Measurements from ENCODE around the gene TMEM237. TPM values are rescaled to one million over a fixed set of nuclear protein-coding genes. Genes with fewer than 3 reads are reported as not detected.
"Not testable (repeated sequence)": the region's sequence is repeated elsewhere in the genome, so short reads cannot be mapped to it uniquely, and the experiment has no call there.

The TMEM237 gene
- total and polyA plus RNA-seq, 2 donors (not counting 1 experiment from before 2014, with no cell fraction given): 23.8 to 64.1 TPM

DNA sequence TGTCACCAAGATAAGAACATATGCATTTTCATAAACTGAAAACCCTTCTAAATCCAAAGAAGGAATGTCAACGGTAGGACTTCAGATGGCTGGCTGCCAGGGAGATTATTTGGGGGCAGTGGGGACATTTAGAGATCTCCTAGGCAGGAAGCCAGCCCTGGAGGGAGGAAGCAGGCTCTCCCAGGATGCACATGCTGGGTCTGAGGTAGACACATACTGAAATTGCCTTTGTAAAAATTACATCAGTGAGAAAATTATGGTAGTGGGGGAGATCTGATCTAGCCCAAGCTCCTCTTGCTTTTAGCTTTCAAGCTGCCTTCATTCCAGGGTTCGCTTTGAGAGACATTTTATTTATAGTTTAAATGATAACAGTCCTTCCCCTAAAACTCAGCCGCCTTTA, 31.0 kb upstream of the TMEM237 start:
- Histone ChIP-seq H3K36me3 (ENCODE audit: control insufficient read depth, insufficient read depth, low read length) (no peaks in the 10 kb centered on the region), H4K20me1 (ENCODE audit: control insufficient read depth, extremely low read depth, insufficient read depth, low read length) (no peaks in the 10 kb centered on the region), H2AFZ (ENCODE audit: low read length) (no peak overlapping the region), H3K4me3 (replicated peaks in 1 of 4; ENCODE audit: control extremely low read depth in 1 of 4, insufficient read depth in 1 of 4, low read depth in 3 of 4, low read length in 4 of 4) (no peak overlapping the region), H3K9ac (ENCODE audit: insufficient read depth, low read length) (no peak overlapping the region), H3K27ac (ENCODE audit: insufficient read depth, low read length) (no peak overlapping the region), H3K4me1 (ENCODE audit: control insufficient read depth, extremely low read depth, insufficient read depth, low read length) (no peaks in the 10 kb centered on the region), H3K79me2 (ENCODE audit: control insufficient read depth, insufficient read depth, low read length) (no peaks in the 10 kb centered on the region), H3K27me3 (ENCODE audit: control insufficient read depth, insufficient read depth, low read length) (no peaks in the 10 kb centered on the region), H3K4me2 (ENCODE audit: extremely low read depth, insufficient read depth, low read length) (no peak overlapping the region), H3K9me3 (ENCODE audit: control insufficient read depth, insufficient read depth, low read depth, low read length) (no peaks in the 10 kb centered on the region)
- TF ChIP-seq, protein P1, sequence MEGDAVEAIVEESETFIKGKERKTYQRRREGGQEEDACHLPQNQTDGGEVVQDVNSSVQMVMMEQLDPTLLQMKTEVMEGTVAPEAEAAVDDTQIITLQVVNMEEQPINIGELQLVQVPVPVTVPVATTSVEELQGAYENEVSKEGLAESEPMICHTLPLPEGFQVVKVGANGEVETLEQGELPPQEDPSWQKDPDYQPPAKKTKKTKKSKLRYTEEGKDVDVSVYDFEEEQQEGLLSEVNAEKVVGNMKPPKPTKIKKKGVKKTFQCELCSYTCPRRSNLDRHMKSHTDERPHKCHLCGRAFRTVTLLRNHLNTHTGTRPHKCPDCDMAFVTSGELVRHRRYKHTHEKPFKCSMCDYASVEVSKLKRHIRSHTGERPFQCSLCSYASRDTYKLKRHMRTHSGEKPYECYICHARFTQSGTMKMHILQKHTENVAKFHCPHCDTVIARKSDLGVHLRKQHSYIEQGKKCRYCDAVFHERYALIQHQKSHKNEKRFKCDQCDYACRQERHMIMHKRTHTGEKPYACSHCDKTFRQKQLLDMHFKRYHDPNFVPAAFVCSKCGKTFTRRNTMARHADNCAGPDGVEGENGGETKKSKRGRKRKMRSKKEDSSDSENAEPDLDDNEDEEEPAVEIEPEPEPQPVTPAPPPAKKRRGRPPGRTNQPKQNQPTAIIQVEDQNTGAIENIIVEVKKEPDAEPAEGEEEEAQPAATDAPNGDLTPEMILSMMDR (conservative IDR thresholded peaks at IDR 0.05 in 1 of 2, IDR thresholded peaks at IDR 0.05 in 1 of 2; ENCODE audit: low read depth in 1 of 2, low read length in 2 of 2): no peak
- no peak for TF ChIP-seq EZH2 (IDR thresholded peaks at IDR 0.05; ENCODE audit: low read length, missing control alignments)
- DNase-seq (ENCODE audit: low read depth in 2 of 2): no peak

DNA sequence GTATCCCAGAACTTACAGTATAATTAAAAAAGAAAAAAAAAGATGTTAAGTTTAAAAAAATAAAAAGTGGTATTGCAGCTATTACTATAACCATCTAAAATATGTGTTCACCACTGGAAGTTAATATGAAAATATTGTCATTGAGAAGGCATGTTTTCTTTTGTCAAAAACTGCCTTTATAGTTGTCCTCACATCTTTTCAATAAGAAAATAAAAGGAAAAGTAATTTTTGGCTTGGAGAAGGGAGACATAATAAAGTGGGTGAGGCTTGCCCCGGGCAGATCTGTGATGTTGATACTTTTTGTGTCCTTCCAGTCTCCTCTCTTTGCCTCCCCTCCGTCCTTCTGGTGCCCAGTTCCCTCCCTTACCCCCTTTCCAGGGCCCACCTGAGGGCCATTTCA, 30.2 kb upstream of the TMEM237 start:
- H3K79me2 ChIP-seq (ENCODE audit: control insufficient read depth, insufficient read depth, low read length): no peaks in the 10 kb centered on the region
- no peak overlapping the region for H2AFZ ChIP-seq (ENCODE audit: low read length)
- no peaks in the 10 kb centered on the region for H3K4me1 ChIP-seq (ENCODE audit: control insufficient read depth, extremely low read depth, insufficient read depth, low read length)
- no peak for DNase-seq (ENCODE audit: low read depth in 2 of 2)
- no peaks in the 10 kb centered on the region for H3K27me3 ChIP-seq (ENCODE audit: control insufficient read depth, insufficient read depth, low read length)
- TF ChIP-seq EZH2 (IDR thresholded peaks at IDR 0.05; ENCODE audit: low read length, missing control alignments): no peak
- TF ChIP-seq, protein P1 (conservative IDR thresholded peaks at IDR 0.05 in 1 of 2, IDR thresholded peaks at IDR 0.05 in 1 of 2; ENCODE audit: low read depth in 1 of 2, low read length in 2 of 2): no peak
- no peak overlapping the region for H3K27ac ChIP-seq (ENCODE audit: insufficient read depth, low read length)
- no peaks in the 10 kb centered on the region for H3K36me3 ChIP-seq (ENCODE audit: control insufficient read depth, insufficient read depth, low read length)
- H3K4me3 ChIP-seq (replicated peaks in 1 of 4; ENCODE audit: control extremely low read depth in 1 of 4, insufficient read depth in 1 of 4, low read depth in 3 of 4, low read length in 4 of 4): no peak overlapping the region
- H3K9me3 ChIP-seq (ENCODE audit: control insufficient read depth, insufficient read depth, low read depth, low read length): no peaks in the 10 kb centered on the region
- no peak overlapping the region for H3K9ac ChIP-seq (ENCODE audit: insufficient read depth, low read length)
- H3K4me2 ChIP-seq (ENCODE audit: extremely low read depth, insufficient read depth, low read length): no peak overlapping the region
- H4K20me1 ChIP-seq (ENCODE audit: control insufficient read depth, extremely low read depth, insufficient read depth, low read length): no peaks in the 10 kb centered on the region

DNA sequence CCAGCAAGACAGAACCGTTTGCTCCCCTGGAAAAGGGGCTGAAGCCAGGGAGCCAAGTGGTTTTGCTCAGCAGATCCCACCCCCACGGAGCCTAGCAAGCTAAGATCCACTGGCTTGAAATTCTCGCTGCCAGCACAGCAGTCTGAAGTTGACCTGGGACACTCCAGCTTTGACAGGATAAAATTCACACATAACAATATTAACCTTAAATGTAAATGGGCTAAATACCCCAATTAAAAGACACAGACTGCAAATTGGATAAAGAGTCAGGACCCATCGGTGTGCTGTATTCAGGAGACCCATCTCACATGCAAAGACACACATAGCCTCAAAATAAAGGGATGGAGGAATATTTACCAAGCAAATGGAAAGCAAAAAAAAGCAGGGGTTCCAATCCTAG, 27.9 kb upstream of the TMEM237 start:
- not testable (repeated sequence) for H3K79me2 ChIP-seq (ENCODE audit: control insufficient read depth, insufficient read depth, low read length); DNase-seq (ENCODE audit: low read depth in 2 of 2); H3K27me3 ChIP-seq (ENCODE audit: control insufficient read depth, insufficient read depth, low read length); H3K4me1 ChIP-seq (ENCODE audit: control insufficient read depth, extremely low read depth, insufficient read depth, low read length); H3K27ac ChIP-seq (ENCODE audit: insufficient read depth, low read length); H3K9me3 ChIP-seq (ENCODE audit: control insufficient read depth, insufficient read depth, low read depth, low read length); H3K36me3 ChIP-seq (ENCODE audit: control insufficient read depth, insufficient read depth, low read length); H3K4me2 ChIP-seq (ENCODE audit: extremely low read depth, insufficient read depth, low read length); H3K4me3 ChIP-seq (replicated peaks in 1 of 4; ENCODE audit: control extremely low read depth in 1 of 4, insufficient read depth in 1 of 4, low read depth in 3 of 4, low read length in 4 of 4); H3K9ac ChIP-seq (ENCODE audit: insufficient read depth, low read length); H2AFZ ChIP-seq (ENCODE audit: low read length); H4K20me1 ChIP-seq (ENCODE audit: control insufficient read depth, extremely low read depth, insufficient read depth, low read length)
